Dendritic cell treated with granulocyte-macrophage colony-stimulating factor and Interleukin-4, amounts not matched to agents 40 ng/mL and 50 ng/mL, for 4 days (primary cell): ENCODE data around the gene SNRPB.
"Not testable (repeated sequence)": the region's sequence is repeated elsewhere in the genome, so short reads cannot be mapped to it uniquely, and the experiment has no call there.

ENCODE experiments used
- H3K27ac Mint-ChIP-seq: one replicate; pipeline ENCODE4 v1.8.0; 2022; ENCODE audit warnings: mild to moderate bottlenecking, mixed read lengths
- H3K27me3 Mint-ChIP-seq: one replicate; pipeline ENCODE4 v1.8.0; 2022; ENCODE audit warnings: mild to moderate bottlenecking, mixed read lengths
- H3K36me3 Mint-ChIP-seq: one replicate; pipeline ENCODE4 v1.8.0; 2022; ENCODE audit warnings: low read depth, mixed read lengths
- H3K4me1 Mint-ChIP-seq: one replicate; pipeline ENCODE4 v1.8.0; 2022; ENCODE audit warnings: low read depth, mixed read lengths
- H3K4me3 Mint-ChIP-seq: one replicate; pipeline ENCODE4 v1.8.0; 2022; ENCODE audit warnings: mild to moderate bottlenecking, moderate library complexity, mixed read lengths
- H3K9me3 Mint-ChIP-seq: one replicate; pipeline ENCODE4 v1.8.0; 2022; ENCODE audit warnings: mixed read lengths
- intact Hi-C: fragments of 100-400 bp; cut with micrococcal nuclease; formaldehyde crosslinking; loops from one replicate; pipeline ENCODE4 v1.15.0; 2022

SNRPB gene

DNA sequence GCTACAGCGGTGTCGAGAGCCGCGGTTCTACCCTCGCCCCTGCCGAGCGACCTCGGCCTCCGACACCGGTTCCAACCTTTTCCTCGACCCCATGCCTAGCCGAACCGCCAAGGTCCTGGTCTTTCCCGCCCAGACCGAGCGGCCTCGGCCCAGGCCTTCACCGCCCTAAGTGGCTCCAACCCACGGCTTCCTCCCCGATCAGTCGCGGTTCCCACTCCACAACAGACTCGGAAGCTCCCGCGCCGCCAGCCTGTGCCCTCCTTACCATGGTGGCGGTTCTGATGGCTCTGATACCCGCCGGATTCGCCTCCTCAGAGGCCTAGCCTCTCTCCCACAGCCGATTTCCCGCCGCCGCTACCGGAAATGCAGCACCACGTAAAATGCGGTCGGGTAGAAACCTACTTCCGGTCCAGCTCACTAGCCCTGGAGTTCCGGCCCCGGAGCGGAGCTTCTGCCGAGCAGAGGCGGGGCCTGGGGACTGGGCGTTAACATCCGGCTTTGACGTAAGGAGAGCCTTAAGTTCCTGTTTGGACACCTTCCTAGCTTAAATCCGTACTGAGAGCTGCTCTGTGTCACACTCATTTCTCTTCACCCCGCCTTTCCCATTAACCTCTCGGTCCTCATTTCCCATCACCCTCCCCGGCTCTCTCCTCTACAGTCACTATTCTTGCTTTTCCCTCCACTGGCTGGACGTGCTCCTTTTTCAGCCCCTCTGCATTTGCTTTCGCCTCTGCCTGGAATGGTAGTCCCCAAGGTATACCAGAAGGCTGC lies at the start of gene SNRPB:
TSS of gene SNRPB (minus strand) at position 367 of the 771 bp plus-strand sequence. CDS start at position 268, 99 bp downstream.
- H3K4me1 Mint-ChIP-seq, result peaks cover 41% of the 10 kb centered on the region

GRCh38 chr20:2519115-2519809 lies 48.7 kb upstream of the SNRPB start:
- H3K27me3 Mint-ChIP-seq, result peaks cover 15% of the 10 kb centered on the region
- H3K9me3 Mint-ChIP-seq, result no peaks in the 10 kb centered on the region
- H3K36me3 Mint-ChIP-seq, result no peaks in the 10 kb centered on the region
- no peak overlapping the region for H3K4me3 Mint-ChIP-seq
- H3K4me1 Mint-ChIP-seq, result peaks cover 23% of the 10 kb centered on the region
- H3K27ac Mint-ChIP-seq, result no peak overlapping the region
- intact Hi-C loops, result no loop called here

More for the DNA sequence above, at the start of gene SNRPB:
- Mint-ChIP-seq H3K27ac (peak within 1 kb of the TSS; percentile 98), H3K4me3 (peak within 1 kb of the TSS; percentile 97), H3K27me3 (no peaks in the 10 kb centered on the region), H3K9me3 (no peaks in the 10 kb centered on the region), H3K36me3 (peaks cover 44% of the 10 kb centered on the region)
- intact Hi-C loops, result loop anchor here (1.0 to 2.0 kb wide), 2 partner anchors 39 to 54 kb away; no protein-coding TSS in a partner anchor

GRCh38 chr20:2518558-2518957 lies 48.0 kb upstream of the SNRPB start:
- Mint-ChIP-seq H3K27me3 (peaks cover 10% of the 10 kb centered on the region), H3K27ac (no peak overlapping the region)

GRCh38 chr20:2518096-2518495 lies 47.5 kb upstream of the SNRPB start:
- H3K36me3 Mint-ChIP-seq, result no peaks in the 10 kb centered on the region
- H3K9me3 Mint-ChIP-seq, result no peaks in the 10 kb centered on the region
- H3K4me3 Mint-ChIP-seq, result no peak overlapping the region
- peaks cover 10% of the 10 kb centered on the region for H3K27me3 Mint-ChIP-seq
- H3K27ac Mint-ChIP-seq, result no peak overlapping the region
- peaks cover 18% of the 10 kb centered on the region for H3K4me1 Mint-ChIP-seq
- intact Hi-C loops, result no loop called here

More at GRCh38 chr20:2518558-2518957, 48.0 kb upstream of the SNRPB start:
- no peaks in the 10 kb centered on the region for H3K9me3 Mint-ChIP-seq
- no peaks in the 10 kb centered on the region for H3K36me3 Mint-ChIP-seq
- intact Hi-C loops, result no loop called here
- H3K4me3 Mint-ChIP-seq, result no peak overlapping the region
- peaks cover 18% of the 10 kb centered on the region for H3K4me1 Mint-ChIP-seq

DNA sequence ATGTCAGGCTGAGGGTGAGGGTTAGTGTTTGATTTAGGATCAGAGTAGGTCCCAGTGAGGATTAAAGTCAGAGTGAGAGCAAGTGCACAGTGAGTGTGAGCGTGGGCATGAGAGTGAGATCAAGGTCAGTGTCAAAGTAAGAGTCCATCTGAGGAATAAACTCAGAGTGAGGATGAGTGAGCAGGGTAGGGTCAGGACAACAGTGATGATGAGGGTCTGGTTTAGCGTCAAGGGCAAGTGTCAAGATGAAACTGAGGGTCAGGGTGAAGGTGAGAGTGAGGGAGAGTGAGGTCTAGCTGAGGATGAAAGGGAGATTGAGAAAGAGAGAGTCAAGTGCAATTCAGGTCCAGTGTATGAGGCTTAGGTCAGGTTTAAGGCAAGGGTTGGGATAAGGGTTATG lies 45.8 kb upstream of the SNRPB start:
- H3K27me3 Mint-ChIP-seq, result peaks cover 9% of the 10 kb centered on the region
- H3K4me3 Mint-ChIP-seq, result no peak overlapping the region
- intact Hi-C loops, result no loop called here
- no peaks in the 10 kb centered on the region for H3K9me3 Mint-ChIP-seq
- H3K4me1 Mint-ChIP-seq, result peaks cover 15% of the 10 kb centered on the region
- H3K36me3 Mint-ChIP-seq, result no peaks in the 10 kb centered on the region
- no peak overlapping the region for H3K27ac Mint-ChIP-seq

DNA sequence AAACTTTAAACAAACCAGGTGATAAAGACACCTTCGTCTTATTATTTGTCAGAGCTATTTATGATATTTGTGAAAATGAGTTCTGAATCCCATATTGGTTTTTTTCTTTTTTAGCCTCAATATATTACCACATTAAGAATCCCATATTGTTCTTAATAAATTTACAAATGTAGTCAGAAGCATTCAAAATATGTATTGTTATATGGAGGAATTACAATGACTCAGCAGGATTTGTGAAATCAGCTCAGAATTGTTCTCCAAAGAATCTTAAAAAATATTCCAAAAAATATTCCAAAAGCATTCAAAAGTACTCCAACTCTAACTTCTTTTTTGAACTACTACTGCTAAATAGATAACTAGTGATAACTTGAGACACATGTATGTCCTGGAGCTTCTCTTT lies 44.6 kb upstream of the SNRPB start:
- Mint-ChIP-seq H3K9me3 (no peaks in the 10 kb centered on the region), H3K4me1 (peaks cover 6% of the 10 kb centered on the region), H3K27me3 (peaks cover 12% of the 10 kb centered on the region), H3K36me3 (no peaks in the 10 kb centered on the region), H3K4me3 (no peak overlapping the region), H3K27ac (no peak overlapping the region)
- intact Hi-C loops, result no loop called here

GRCh38 chr20:2509794-2510193 lies 39.2 kb upstream of the SNRPB start:
- H3K4me3 Mint-ChIP-seq, result no peak overlapping the region
- no peak overlapping the region for H3K27ac Mint-ChIP-seq
- no peaks in the 10 kb centered on the region for H3K9me3 Mint-ChIP-seq
- H3K4me1 Mint-ChIP-seq, result peaks cover 21% of the 10 kb centered on the region
- H3K36me3 Mint-ChIP-seq, result peaks cover 13% of the 10 kb centered on the region
- H3K27me3 Mint-ChIP-seq, result peaks cover 10% of the 10 kb centered on the region
- intact Hi-C loops, result loop anchor here (1.0 kb wide), 1 partner anchor 39 kb away; the partner anchor contains the start of gene SNRPB

GRCh38 chr20:2509468-2509781 lies 38.8 kb upstream of the SNRPB start:
- intact Hi-C loops, result loop anchor here (1.0 kb wide), 1 partner anchor 39 kb away; the partner anchor contains the start of gene SNRPB
- Mint-ChIP-seq H3K4me3 (peak overlapping the region; percentile 97), H3K36me3 (peaks cover 13% of the 10 kb centered on the region), H3K27me3 (peaks cover 9% of the 10 kb centered on the region), H3K27ac (peak overlapping the region; percentile 94), H3K4me1 (peaks cover 21% of the 10 kb centered on the region), H3K9me3 (no peaks in the 10 kb centered on the region)

DNA sequence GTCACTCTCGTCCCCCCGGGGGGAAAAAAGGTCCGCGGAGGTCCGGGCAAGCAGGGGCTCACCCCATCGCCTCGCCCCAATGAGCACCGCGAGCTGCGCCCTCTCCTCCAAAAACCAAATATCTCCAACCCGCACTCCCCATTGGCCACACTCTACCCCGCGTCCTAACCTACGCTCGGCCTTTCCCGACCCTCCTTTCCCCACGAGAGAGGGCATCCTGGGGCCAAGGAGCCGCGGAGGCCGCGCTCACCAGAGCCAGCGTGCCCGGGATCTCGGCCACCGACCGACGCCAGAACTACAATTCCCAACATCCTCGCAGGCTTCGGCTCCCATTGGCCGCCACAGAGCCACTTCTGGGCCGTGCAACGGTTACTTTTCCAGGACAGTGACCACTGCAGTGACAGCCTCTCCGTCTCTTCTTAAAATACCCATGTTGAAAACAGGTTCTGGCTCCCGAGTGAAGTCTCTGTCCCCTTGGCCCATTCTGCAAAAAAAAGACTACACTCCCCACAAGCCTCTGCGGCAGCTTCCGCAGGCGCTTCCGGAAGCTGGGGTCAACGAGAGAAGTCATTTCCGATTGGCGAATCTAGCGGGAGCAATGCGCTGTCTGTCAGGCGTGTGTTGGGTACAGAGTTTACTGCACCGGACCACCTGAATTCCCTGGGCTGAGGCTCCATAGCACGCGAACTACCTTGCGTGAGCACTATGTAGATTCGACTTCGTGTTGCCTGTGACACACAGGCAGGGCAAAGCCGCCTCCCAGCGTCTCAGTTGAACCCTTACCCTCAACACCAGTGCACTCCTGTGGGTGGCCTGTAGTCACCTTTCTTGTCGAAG lies 38.3 kb upstream of the SNRPB start, which contains the start of gene ZNF343:
TSS of gene ZNF343 (minus strand) at position 285 of the 837 bp plus-strand sequence. CDS start 15,020 bp downstream, outside the sequence.
- peak within 1 kb of the TSS; percentile 94 for H3K27ac Mint-ChIP-seq
- peak within 1 kb of the TSS; percentile 97 for H3K4me3 Mint-ChIP-seq
- peaks cover 21% of the 10 kb centered on the region for H3K4me1 Mint-ChIP-seq
- H3K9me3 Mint-ChIP-seq, result no peaks in the 10 kb centered on the region
- H3K36me3 Mint-ChIP-seq, result peaks cover 13% of the 10 kb centered on the region
- peaks cover 9% of the 10 kb centered on the region for H3K27me3 Mint-ChIP-seq
- intact Hi-C loops, result loop anchor here (1.0 kb wide), 1 partner anchor 39 kb away; the partner anchor contains the start of gene SNRPB

DNA sequence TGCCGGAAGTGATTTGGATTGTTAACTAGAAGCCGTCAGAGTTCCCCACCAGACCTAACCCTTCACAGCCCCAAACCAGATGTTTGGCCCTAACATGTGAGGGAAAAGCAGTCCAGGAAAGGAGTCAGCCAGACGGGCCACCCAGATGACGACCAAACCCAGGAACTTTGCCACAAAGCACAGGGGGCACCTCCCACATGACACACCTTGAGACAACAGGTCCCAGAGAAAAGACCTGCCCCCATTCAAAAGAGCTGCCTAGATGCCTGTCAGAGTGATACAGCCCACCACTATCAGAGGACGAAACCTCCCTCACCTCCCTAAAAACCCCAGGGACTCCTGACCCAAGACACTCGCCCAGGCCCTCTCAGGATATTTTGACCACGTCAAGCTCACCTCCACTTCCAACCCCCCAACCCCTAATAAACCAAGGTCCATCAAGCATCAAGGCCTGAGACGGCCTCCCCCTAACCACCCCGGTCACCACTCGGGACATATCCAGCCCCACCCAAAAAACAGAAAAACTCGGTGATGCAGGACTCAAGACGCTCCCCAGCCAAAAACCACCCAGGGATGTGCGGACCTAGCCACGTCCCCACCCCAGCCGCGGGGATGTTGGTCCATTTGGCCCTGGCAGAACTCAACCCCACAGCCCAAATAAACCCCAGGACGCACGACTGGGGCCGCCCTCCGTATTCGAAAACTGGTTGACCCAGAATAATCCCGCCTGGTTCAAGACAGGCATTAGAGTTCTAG lies 37.5 kb upstream of the SNRPB start:
- Mint-ChIP-seq H3K36me3 (peaks cover 13% of the 10 kb centered on the region), H3K27ac (peak overlapping the region; percentile 94), H3K4me3 (peak overlapping the region; percentile 97), H3K4me1 (peaks cover 21% of the 10 kb centered on the region), H3K9me3 (no peaks in the 10 kb centered on the region), H3K27me3 (peaks cover 9% of the 10 kb centered on the region)
- intact Hi-C loops, result no loop called here

DNA sequence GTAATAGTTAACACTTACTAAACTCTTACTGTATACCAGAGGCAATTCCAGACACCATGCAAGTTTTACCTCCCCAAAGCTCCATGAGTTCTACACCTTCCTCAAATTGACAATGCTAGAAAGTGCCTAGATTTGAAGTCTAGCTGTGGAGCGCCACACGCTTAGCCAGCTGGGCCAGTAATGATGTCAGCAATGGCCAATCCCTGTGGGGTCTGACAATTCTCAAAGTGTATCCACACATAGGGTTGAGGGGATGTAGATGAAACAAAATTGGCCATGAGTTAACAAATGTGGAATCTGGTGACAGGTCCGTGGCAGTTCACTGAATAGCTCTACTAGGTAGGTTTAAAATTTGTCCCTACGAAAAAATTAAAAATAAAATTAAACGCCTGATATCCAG lies 36.9 kb upstream of the SNRPB start:
- intact Hi-C loops, result no loop called here
- Mint-ChIP-seq H3K36me3 (peaks cover 13% of the 10 kb centered on the region), H3K27ac (no peak overlapping the region), H3K4me1 (peaks cover 21% of the 10 kb centered on the region), H3K27me3 (peaks cover 6% of the 10 kb centered on the region), H3K9me3 (no peaks in the 10 kb centered on the region), H3K4me3 (no peak overlapping the region)

GRCh38 chr20:2506426-2506825 lies 35.8 kb upstream of the SNRPB start:
- H3K27ac Mint-ChIP-seq, H3K4me3 Mint-ChIP-seq, intact Hi-C loops, H3K9me3 Mint-ChIP-seq, H3K27me3 Mint-ChIP-seq: not testable (repeated sequence)
- peaks cover 21% of the 10 kb centered on the region for H3K4me1 Mint-ChIP-seq
- H3K36me3 Mint-ChIP-seq, result peaks cover 13% of the 10 kb centered on the region

DNA sequence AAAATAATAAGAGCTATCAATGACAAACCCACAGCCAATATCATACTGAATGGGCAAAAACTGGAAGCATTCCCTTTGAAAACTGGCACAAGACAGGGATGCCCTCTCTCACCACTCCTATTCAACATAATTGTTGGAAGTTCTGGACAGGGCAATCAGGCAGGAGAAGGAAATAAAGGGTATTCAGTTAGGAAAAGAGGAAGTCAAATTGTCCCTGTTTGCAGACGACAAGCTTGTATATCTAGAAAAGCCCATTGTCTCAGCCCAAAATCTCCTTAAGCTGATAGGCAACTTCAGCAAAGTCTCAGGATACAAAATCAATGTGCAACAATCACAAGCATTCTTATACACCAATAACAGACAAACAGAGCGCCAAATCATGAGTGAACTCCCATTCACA lies 34.2 kb upstream of the SNRPB start:
- H3K9me3 Mint-ChIP-seq, H3K4me3 Mint-ChIP-seq: not testable (repeated sequence)

More for the DNA sequence above, 34.2 kb upstream of the SNRPB start:
- H3K27me3 Mint-ChIP-seq, intact Hi-C loops, H3K27ac Mint-ChIP-seq: not testable (repeated sequence)
- peaks cover 26% of the 10 kb centered on the region for H3K36me3 Mint-ChIP-seq
- peaks cover 21% of the 10 kb centered on the region for H3K4me1 Mint-ChIP-seq
